DOHH2 (cell line): ENCODE measurements around the gene ZNF85.

Experiments
- EZH2phosphoT487 ChIP-seq: fragments of 200-600 bp; sonication (generic); IDR thresholded peaks from 2 replicates; pipeline ENCODE4 v1.6.1; 2017; ENCODE audit warnings: borderline replicate concordance, mild to moderate bottlenecking, antibody characterized with exemption, low read length, moderate library complexity, mixed read lengths
- TF ChIP-seq, protein P1 (sequence below): fragments of 200-600 bp; sonication (generic); IDR thresholded peaks from one replicate; pipeline ENCODE4 v1.5.1; 2014; ENCODE audit warnings: antibody characterized with exemption, mild to moderate bottlenecking, low read depth, low read length; ENCODE audit not compliant: poor library complexity, severe bottlenecking

GRCh38 chr19:20912973-20913372, 10.1 kb upstream of the ZNF85 start:
- TF ChIP-seq, protein P1, sequence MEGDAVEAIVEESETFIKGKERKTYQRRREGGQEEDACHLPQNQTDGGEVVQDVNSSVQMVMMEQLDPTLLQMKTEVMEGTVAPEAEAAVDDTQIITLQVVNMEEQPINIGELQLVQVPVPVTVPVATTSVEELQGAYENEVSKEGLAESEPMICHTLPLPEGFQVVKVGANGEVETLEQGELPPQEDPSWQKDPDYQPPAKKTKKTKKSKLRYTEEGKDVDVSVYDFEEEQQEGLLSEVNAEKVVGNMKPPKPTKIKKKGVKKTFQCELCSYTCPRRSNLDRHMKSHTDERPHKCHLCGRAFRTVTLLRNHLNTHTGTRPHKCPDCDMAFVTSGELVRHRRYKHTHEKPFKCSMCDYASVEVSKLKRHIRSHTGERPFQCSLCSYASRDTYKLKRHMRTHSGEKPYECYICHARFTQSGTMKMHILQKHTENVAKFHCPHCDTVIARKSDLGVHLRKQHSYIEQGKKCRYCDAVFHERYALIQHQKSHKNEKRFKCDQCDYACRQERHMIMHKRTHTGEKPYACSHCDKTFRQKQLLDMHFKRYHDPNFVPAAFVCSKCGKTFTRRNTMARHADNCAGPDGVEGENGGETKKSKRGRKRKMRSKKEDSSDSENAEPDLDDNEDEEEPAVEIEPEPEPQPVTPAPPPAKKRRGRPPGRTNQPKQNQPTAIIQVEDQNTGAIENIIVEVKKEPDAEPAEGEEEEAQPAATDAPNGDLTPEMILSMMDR: no peak
- no peak for TF ChIP-seq EZH2phosphoT487
